Left ventricle myocardium inferior (tissue), 1 donor: ENCODE results near the gene KPNA6. TPM values are rescaled to one million over a fixed set of nuclear protein-coding genes. Genes with fewer than 3 reads are reported as not detected.

Experiments
- DNase-seq: peaks from one replicate; pipeline ENCODE4 v3.0.0-alpha.2; 2020
- H3K27ac ChIP-seq: fragments of 200-600 bp; replicated peaks from 2 replicates; pipeline ENCODE4 v1.8.0; 2021
- H3K27me3 ChIP-seq: fragments of 200-600 bp; 2 replicates; pipeline ENCODE4 v1.8.0; 2021; ENCODE audit warnings: low read depth
- H3K36me3 ChIP-seq: fragments of 200-600 bp; 2 replicates; pipeline ENCODE4 v1.8.0; 2021
- H3K4me1 ChIP-seq: fragments of 200-600 bp; 2 replicates; pipeline ENCODE4 v1.8.0; 2021
- H3K4me3 ChIP-seq: fragments of 200-600 bp; 2 replicates; pipeline ENCODE4 v1.8.0; 2021; ENCODE audit warnings: mild to moderate bottlenecking, moderate library complexity
- H3K9me3 ChIP-seq: fragments of 200-600 bp; replicated peaks from 2 replicates; pipeline ENCODE4 v1.8.0; 2021
- intact Hi-C: fragments of 100-400 bp; cut with micrococcal nuclease; formaldehyde crosslinking; loops from one replicate; pipeline ENCODE4 v1.11.0; 2022
- total RNA-seq: library from RNA; stranded (reverse); fragmentation: NEBNext Ultra II Directional; extraction: Animal tissue kit (Norgen Biotek cat#: 25700); gene quantifications from one replicate; pipeline ENCODE4 v1.2.1, GENCODE V29; 2021
- TF ChIP-seq, protein P1 (sequence below): fragments of 200-600 bp; IDR thresholded peaks from 2 replicates; pipeline ENCODE4 v1.8.0; 2021; ENCODE audit warnings: antibody characterized with exemption, mild to moderate bottlenecking, borderline replicate concordance
- donor health status: DM: no; HTN: yes; CAD: no; lungs with severe emphysema.

Gene KPNA6
- total RNA-seq, 1 donor from 2014 or later: 75.9 TPM

DNA sequence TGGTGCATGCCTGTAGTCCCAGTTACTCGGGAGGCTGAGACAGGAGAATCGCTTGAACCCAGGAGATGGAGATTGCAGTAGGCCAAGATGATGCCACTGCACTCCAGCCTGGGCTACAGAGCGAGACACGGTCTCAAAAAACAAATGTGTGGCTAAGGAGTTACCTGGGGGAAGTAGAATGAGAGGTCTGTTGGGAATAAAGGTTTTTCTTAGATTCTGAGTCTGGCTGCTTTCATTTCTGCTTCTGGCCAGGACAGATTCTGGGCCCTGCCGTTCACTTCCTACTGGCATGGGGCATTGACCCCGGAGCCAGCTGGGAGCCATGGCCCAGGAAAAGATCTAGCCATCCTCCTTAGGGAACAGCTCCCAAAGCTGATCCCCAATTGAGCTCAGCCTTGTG lies 100.6 kb downstream of the KPNA6 start:
- Histone ChIP-seq H3K36me3 (no peaks in the 10 kb centered on the region), H3K9me3 (no peaks in the 10 kb centered on the region), H3K27me3 (no peaks in the 10 kb centered on the region), H3K4me1 (peaks cover 30% of the 10 kb centered on the region), H3K27ac (no peak overlapping the region), H3K4me3 (no peak overlapping the region)
- DNase-seq: no peak
- intact Hi-C loops: no loop called here
- TF ChIP-seq, protein P1, sequence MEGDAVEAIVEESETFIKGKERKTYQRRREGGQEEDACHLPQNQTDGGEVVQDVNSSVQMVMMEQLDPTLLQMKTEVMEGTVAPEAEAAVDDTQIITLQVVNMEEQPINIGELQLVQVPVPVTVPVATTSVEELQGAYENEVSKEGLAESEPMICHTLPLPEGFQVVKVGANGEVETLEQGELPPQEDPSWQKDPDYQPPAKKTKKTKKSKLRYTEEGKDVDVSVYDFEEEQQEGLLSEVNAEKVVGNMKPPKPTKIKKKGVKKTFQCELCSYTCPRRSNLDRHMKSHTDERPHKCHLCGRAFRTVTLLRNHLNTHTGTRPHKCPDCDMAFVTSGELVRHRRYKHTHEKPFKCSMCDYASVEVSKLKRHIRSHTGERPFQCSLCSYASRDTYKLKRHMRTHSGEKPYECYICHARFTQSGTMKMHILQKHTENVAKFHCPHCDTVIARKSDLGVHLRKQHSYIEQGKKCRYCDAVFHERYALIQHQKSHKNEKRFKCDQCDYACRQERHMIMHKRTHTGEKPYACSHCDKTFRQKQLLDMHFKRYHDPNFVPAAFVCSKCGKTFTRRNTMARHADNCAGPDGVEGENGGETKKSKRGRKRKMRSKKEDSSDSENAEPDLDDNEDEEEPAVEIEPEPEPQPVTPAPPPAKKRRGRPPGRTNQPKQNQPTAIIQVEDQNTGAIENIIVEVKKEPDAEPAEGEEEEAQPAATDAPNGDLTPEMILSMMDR: no peak

DNA sequence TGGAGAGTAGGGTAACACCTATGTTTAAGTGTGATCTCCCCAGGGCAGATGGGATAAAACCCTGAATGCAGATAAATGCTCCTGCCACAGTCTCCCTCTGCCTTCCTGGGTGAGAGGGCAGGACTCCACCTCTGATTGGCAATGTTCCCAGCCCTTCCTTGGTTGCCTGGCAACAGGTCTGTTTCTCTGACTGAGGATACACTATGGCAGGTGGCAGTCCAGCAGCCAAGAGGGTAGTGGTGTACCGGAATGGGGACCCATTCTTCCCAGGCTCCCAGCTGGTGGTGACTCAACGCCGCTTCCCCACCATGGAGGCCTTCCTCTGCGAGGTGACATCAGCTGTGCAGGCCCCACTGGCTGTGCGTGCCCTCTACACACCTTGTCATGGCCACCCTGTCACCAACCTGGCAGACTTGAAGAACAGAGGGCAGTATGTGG lies 101.1 kb downstream of the KPNA6 start, which contains the start of gene DCDC2B:
Gene DCDC2B, plus strand, starts transcription at position 199 of the 438 bp plus-strand sequence. Its CDS starts 5 bp downstream, at position 204.
- peaks cover 2% of the 10 kb centered on the region for H3K36me3 ChIP-seq
- TF ChIP-seq, protein P1: no peak
- intact Hi-C loops: no loop called here
- H3K27me3 ChIP-seq: no peaks in the 10 kb centered on the region
- DNase-seq: peak; percentile 44
- no peaks in the 10 kb centered on the region for H3K9me3 ChIP-seq
- no peak within 1 kb of the TSS for H3K4me3 ChIP-seq
- H3K27ac ChIP-seq: no peak within 1 kb of the TSS
- H3K4me1 ChIP-seq: peaks cover 30% of the 10 kb centered on the region

DNA sequence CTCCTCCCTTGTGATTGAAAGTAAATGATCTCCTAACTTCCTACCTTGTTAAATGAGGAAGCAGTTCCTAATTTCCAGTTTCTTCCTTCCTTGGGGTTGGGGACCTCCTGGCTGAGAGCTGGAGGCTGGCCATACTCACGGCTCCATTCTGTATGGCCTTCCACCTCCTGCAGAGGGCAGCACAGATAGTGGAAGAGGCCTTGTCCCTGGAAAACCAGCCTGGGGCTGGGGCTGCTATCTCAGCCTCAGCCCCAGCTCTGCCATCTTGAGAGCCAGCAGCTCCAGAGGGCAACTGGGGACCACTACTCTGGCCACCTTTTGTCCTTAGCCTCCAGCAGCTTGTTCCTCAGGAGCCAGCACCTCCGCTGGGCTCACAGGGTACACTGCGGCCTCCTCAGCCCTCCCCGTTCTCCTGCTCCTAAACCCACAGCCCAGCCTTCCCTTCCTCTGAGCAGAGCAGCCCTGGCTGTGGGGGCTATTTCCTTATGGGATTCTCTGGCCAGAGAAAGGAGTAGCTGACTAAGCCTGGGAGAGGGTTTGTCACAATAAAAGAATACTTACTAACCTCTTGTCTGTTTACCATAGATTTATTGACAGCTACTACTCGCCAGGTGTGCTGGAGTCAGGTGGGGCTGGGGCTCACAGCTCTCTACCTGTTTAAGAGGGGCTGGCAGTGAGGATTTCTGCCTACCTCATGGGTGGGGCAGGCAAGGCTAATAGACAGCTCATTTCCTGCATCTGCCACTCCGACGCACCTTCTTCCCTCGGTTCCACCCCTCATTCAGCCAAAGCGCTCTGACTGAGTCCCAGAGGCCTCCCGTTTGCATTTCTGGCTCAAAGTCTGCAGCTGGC lies 108.0 kb downstream of the KPNA6 start:
- Histone ChIP-seq H3K4me1 (peaks cover 28% of the 10 kb centered on the region), H3K4me3 (no peak overlapping the region), H3K27me3 (no peaks in the 10 kb centered on the region), H3K36me3 (peaks cover 62% of the 10 kb centered on the region), H3K27ac (no peak overlapping the region), H3K9me3 (no peaks in the 10 kb centered on the region)
- DNase-seq: peak; percentile 29
- TF ChIP-seq, protein P1: peak; percentile 80
- intact Hi-C loops: no loop called here

DNA sequence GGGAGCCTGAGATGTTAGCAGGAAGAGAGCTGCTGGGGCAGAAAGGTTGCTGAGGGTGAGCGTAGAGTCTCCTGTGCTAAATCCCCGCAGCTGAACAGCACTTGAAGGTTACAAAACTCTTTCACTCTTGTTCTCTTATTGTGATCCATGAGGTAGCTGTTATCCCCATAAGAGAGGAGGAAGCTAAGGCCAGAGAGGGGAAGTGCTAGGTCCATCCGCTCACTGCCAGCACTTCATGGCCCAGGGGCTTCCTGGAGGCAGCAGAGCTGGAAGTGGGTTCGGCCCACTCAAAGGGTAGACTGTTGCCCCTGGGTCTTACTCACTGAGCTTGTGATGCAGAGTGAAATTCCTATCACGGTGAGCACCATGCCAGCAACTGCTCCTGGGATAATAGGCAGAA lies 108.7 kb downstream of the KPNA6 start:
- Histone ChIP-seq H3K27me3 (no peaks in the 10 kb centered on the region), H3K27ac (no peak overlapping the region), H3K9me3 (no peaks in the 10 kb centered on the region), H3K4me1 (peaks cover 35% of the 10 kb centered on the region), H3K4me3 (no peak overlapping the region), H3K36me3 (peaks cover 62% of the 10 kb centered on the region)
- TF ChIP-seq, protein P1: no peak
- intact Hi-C loops: no loop called here
- DNase-seq: no peak

DNA sequence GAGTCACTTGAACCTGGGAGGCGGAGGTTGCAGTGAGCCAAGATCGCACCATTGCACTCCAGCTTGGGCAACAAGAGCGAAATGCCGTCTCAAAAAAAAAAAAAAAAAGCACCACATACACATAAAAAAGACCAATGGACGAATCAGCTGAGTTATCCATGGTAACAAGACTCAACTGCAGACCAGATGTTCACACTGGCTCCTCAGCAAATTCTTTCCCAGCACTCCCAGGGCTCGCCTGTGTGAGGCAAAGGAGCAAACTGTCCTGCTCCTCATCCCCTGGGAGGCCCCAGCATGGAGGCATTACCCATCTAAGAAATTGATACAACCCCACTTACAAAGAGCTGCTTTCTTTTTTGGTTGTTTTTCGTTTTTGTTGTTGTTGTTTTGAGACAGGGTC lies 111.2 kb downstream of the KPNA6 start:
- H3K9me3 ChIP-seq: no peaks in the 10 kb centered on the region
- H3K4me3 ChIP-seq: no peak overlapping the region
- no peak for DNase-seq
- intact Hi-C loops: no loop called here
- peaks cover 63% of the 10 kb centered on the region for H3K36me3 ChIP-seq
- peaks cover 59% of the 10 kb centered on the region for H3K4me1 ChIP-seq
- TF ChIP-seq, protein P1: no peak
- no peaks in the 10 kb centered on the region for H3K27me3 ChIP-seq
- H3K27ac ChIP-seq: no peak overlapping the region
